Ectodermal cell (in vitro differentiated cells): ENCODE results near the gene CLPTM1L.

Source experiments
- H3K27ac ChIP-seq: 2 replicates; pipeline ENCODE4 v1.7.0; 2013; ENCODE audit warnings: mild to moderate bottlenecking, low read depth, low read length; ENCODE audit not compliant: insufficient read depth, poor library complexity, severe bottlenecking
- H3K27me3 ChIP-seq: 2 replicates; pipeline ENCODE4 v1.7.0; 2013; ENCODE audit warnings: mild to moderate bottlenecking, low read length; ENCODE audit not compliant: insufficient read depth, control insufficient read depth, poor library complexity, severe bottlenecking
- H3K36me3 ChIP-seq: one replicate; pipeline ENCODE4 v1.7.0; 2013; ENCODE audit warnings: low read length; ENCODE audit not compliant: control insufficient read depth, insufficient read depth
- H3K4me1 ChIP-seq: one replicate; pipeline ENCODE4 v1.7.0; 2013; ENCODE audit warnings: low read length; ENCODE audit not compliant: control insufficient read depth, insufficient read depth
- H3K4me3 ChIP-seq: 2 replicates; pipeline ENCODE4 v1.7.0; 2013; ENCODE audit warnings: low read depth, low read length, control low read depth; ENCODE audit not compliant: insufficient read depth
- H3K9me3 ChIP-seq: 2 replicates; pipeline ENCODE4 v1.7.0; 2013; ENCODE audit warnings: mild to moderate bottlenecking, low read length, moderate library complexity; ENCODE audit not compliant: control insufficient read depth
- WGBS, 2 experiments: methylation state at CpG; one replicate each; pipeline ENCODE4 v1.1.7; 2013; ENCODE audit warnings: missing lambda C conversion rate in 2 of 2; 5-methylcytosine and 5-hydroxymethylcytosine counted together

CLPTM1L gene

DNA sequence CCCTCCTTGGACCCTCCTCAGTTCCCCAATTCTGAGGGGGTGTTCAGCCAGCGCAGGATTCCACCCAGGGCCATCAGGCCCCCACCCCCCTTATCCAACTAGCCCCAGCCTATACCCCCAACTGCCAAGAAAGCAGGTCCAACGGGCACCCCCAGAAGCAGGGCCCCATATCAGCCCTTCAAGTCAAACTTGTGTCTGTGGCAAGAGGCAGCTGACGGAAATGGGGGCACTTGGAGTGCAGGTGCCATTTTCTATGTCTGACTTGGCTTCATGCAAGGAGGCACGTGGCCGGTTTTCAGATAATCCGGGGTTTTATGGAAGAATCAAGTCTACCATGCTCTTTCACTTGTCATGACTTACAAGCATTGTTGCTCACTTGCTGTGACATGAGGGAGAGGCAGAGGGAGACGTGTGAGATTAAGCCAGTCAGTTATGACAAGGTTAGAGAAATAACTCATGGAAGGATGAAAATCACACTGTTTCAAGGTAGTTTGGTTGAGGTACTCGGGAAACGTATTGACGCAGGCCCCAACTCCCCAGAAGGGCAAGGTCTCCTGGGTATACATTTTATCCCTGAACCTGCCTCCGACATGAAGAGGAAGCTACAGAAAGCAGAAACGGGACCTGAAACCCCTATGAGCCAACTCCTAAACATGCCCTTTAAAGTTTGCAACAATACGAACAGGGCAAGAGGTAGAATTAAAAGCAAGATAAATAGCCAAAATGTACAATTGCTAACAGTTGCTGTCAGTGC, 26.5 kb upstream of the CLPTM1L start:
- Histone ChIP-seq H3K27me3 (no peaks in the 10 kb centered on the region), H3K4me3 (no peak overlapping the region), H3K27ac (no peak overlapping the region), H3K4me1 (no peaks in the 10 kb centered on the region), H3K9me3 (no peaks in the 10 kb centered on the region), H3K36me3 (no peaks in the 10 kb centered on the region)
- WGBS, 2 experiments = 90 to 91% methylated on average over 13 of the region's 13 CpGs

DNA sequence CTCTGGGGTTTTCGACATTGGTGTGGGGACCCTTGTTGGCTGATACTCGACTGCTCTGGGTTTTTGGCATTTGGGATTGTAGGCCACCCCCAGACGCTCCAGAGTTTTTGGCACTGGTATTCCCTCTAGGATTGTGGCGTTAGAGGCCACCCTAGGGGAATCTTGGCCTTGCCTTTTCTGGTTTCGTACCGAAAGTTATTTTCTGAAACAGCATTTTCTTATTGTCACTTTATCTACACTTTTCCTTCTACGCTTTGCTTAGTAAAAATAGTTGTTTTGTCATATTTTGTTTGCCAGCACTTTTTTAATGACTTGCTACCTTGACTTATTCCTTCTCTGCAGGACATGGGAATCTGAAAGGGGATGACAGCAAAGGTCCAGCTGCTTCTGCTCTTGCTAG, 25.1 kb upstream of the CLPTM1L start:
- 91 to 93% methylated on average over 7 of the region's 7 CpGs for WGBS, 2 experiments
- H3K27me3 ChIP-seq = no peaks in the 10 kb centered on the region
- H3K36me3 ChIP-seq = no peaks in the 10 kb centered on the region
- H3K4me3 ChIP-seq = no peak overlapping the region
- no peak overlapping the region for H3K27ac ChIP-seq
- H3K4me1 ChIP-seq = no peaks in the 10 kb centered on the region
- H3K9me3 ChIP-seq = no peaks in the 10 kb centered on the region

DNA sequence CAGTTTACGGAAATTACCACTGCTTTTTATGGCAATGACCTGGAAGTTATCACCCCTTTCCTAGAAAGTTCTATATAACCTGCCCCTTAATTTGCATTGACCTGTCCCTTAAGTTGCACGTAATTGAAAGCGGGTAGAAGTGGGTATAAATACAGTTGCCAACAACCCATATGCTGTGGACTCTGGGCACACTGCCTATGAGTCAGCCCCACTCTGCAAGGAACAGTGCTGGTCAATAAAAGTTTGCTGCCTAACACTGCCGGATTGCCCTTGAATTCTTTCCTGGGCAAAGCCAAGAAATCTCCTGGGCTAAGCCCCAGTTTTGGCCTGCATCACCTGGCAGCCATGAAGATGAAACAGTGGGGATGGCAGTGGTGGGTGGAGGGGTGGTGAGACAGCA, 23.9 kb upstream of the CLPTM1L start:
- no peaks in the 10 kb centered on the region for H3K27me3 ChIP-seq

DNA sequence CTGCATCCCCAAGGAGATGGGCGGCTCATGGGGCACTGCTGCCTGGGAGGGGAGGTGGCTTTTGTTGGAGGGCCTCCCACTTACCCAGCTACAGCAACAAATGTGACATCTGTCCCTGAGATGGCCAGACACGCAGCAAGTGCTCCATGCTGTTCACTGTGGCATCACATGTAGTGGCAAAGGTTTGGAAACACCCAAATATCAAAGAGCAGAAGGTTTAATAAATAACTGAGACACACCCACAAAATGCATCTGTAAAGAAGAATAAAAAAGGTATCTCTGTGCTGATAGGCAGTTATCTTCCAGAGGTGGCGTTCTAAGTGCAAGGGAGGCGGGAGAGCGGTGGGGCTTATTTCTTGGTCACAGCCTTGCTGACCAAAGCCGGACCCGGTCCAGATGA, 23.3 kb upstream of the CLPTM1L start:
- WGBS, 2 experiments = 92 to 93% methylated on average over 7 of the region's 7 CpGs
- no peaks in the 10 kb centered on the region for H3K27me3 ChIP-seq

More for the DNA sequence above, 23.9 kb upstream of the CLPTM1L start:
- no peaks in the 10 kb centered on the region for H3K4me1 ChIP-seq
- H3K27ac ChIP-seq = no peak overlapping the region
- no peak overlapping the region for H3K4me3 ChIP-seq
- no peaks in the 10 kb centered on the region for H3K9me3 ChIP-seq
- 92 to 94% methylated on average over 4 of the region's 4 CpGs for WGBS, 2 experiments
- H3K36me3 ChIP-seq = no peaks in the 10 kb centered on the region

DNA sequence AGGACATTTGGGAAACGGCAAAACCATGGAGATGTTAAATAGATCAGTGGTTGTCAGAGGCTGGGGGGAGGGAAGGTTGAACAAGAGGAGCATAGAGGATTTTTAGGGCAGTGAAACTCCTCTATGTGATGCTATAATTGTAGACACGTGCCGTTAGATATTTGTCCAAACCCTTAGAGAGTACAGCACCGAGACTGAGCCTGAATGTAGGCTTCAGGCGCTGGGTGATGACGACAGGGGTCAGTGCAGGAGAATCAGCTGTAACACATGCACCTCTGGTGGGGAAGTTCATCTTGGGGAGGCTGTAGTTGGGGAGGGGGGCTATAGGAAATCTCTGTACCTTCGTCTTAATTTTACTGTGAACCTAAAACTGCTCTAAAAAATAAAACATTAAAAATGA, 22.2 kb upstream of the CLPTM1L start:
- no peak overlapping the region for H3K4me3 ChIP-seq
- no peak overlapping the region for H3K27ac ChIP-seq
- H3K27me3 ChIP-seq = no peaks in the 10 kb centered on the region
- WGBS, 2 experiments = 79 to 86% methylated on average over 6 to 7 of the region's 7 CpGs
- no peaks in the 10 kb centered on the region for H3K4me1 ChIP-seq
- H3K9me3 ChIP-seq = no peaks in the 10 kb centered on the region
- no peaks in the 10 kb centered on the region for H3K36me3 ChIP-seq

More for the DNA sequence above, 23.3 kb upstream of the CLPTM1L start:
- Histone ChIP-seq H3K27ac (no peak overlapping the region), H3K4me3 (no peak overlapping the region), H3K9me3 (no peaks in the 10 kb centered on the region), H3K36me3 (no peaks in the 10 kb centered on the region), H3K4me1 (no peaks in the 10 kb centered on the region)

DNA sequence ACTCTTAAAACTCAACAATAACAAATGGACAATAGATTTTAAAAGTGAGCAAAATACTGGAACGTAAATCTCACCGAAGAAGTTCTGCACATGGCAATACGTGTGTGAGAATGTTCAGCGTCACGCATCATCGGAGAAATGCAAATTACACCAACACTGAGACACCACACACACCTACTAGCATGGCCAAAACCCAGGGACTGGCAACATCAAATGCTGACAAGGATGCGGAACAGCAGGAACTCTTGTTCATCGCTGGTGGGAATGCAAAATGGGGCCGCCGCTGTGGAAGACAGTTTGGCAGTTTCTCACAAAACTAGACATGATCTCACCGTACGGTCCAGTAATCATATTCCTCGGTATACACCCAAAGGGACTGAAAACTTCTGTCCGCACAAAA, 21.6 kb upstream of the CLPTM1L start:
- Histone ChIP-seq H3K36me3 (no peaks in the 10 kb centered on the region), H3K27ac (no peak overlapping the region), H3K27me3 (no peaks in the 10 kb centered on the region), H3K9me3 (no peaks in the 10 kb centered on the region), H3K4me1 (no peaks in the 10 kb centered on the region), H3K4me3 (no peak overlapping the region)
- 93 to 94% methylated on average over 14 of the region's 14 CpGs for WGBS, 2 experiments

DNA sequence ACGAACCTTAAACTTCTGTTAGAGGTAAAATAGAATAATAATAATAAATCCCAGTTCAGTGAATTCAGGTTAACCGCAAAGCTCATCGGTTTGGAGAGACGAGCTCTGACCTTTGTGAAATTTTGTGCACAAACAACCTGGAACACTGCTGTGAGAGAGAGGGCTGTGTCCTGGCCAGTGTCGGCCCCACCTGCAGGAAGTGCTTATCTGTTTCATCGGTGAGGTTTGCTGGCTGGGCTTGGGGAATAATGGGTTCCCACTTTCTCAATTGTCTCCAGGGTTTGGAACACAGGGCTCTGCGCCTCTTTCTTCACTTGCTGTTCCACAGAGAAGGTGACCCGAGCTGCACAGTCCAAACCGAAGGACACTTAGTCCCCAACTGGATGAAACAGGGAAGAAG, 19.3 kb upstream of the CLPTM1L start:
- Histone ChIP-seq H3K9me3 (no peaks in the 10 kb centered on the region), H3K4me3 (no peak overlapping the region), H3K4me1 (no peaks in the 10 kb centered on the region), H3K27ac (no peak overlapping the region), H3K36me3 (no peaks in the 10 kb centered on the region), H3K27me3 (no peaks in the 10 kb centered on the region)
- WGBS, 2 experiments = 89 to 92% methylated on average over 8 of the region's 9 CpGs

DNA sequence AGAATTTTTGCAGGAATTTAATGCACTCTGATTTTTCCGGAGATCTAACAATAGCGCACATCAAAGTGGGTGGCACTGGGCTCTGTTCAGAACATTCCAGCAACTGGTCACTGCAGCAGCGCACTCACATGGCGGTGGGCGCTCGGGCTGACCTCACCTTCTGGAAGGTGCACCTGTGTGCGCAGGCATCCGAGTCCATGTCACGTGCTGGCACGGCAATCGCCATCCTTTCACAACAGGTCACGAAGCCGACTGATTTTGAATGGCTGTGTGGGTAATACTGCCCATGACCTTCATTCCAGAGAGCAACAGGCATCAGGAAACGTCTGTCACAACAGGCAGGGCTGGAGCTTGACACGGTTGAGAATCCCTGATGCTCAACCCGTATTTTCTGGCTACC, 18.7 kb upstream of the CLPTM1L start:
- Histone ChIP-seq H3K4me1 (no peaks in the 10 kb centered on the region), H3K36me3 (no peaks in the 10 kb centered on the region), H3K27ac (no peak overlapping the region), H3K4me3 (no peak overlapping the region), H3K9me3 (no peaks in the 10 kb centered on the region), H3K27me3 (no peaks in the 10 kb centered on the region)
- WGBS, 2 experiments = 89 to 91% methylated on average over 16 of the region's 16 CpGs

DNA sequence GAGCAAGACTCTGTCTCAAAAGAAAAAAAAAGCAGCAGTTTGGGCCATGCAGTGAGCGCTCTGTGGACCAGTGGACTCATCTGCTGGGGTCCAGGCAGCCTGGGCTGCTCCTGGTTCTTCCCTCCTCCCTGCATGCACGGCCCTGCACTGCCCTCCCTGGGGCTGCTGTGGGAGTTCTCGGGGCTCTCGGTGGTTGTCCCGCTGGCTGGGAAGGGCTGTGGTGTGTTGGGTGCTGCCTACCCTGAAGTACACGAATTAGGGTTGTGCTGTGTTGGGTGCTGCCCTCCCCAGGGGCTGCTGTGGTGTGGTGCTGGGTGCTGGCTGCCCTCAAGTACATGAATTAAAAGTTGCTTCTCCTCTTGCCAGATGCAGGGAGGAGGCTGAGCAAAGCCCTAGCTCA, 18.3 kb upstream of the CLPTM1L start:
- Histone ChIP-seq H3K27ac (no peak overlapping the region), H3K36me3 (no peaks in the 10 kb centered on the region), H3K4me1 (no peaks in the 10 kb centered on the region), H3K4me3 (no peak overlapping the region), H3K9me3 (no peaks in the 10 kb centered on the region), H3K27me3 (no peaks in the 10 kb centered on the region)
- 72 to 76% methylated on average over 6 of the region's 6 CpGs for WGBS, 2 experiments

DNA sequence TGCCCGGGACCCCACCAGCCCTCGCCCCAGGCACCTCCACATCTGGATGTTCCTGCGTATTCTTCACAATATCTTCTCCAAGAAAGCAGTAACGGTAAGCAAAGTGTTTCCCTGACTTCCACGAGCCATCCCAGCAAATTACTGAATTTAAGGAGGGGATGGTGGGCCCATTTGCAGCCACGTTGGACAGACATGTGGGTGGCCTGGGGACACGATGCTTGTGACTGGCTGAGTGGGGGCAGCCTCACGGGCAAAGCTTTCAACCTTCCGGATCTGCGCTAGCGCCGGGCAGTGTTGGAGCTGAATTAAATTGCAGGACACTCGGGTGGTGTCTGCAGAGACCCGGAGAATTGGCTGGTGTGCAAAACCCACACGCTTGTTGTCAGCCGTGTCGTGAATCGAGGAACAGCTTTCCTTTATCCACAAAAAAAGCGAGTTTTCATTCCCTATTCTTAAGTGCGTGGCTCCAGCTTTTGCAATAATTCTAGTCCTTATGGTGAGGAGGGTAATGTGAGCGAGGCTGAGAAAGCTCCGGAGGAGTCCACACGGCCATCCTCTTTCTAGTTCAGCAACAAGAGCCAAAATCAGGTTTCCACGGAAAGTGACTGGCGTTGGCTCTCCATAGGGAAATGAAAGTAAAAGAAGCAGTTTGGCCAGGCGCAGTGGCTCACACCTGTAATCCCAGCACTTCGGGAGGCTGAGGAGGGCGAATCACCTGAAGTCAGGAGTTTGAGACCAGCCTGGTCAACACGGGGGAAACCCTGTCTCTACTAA, 17.5 kb upstream of the CLPTM1L start:
- H3K4me1 ChIP-seq = no peaks in the 10 kb centered on the region
- 90 to 92% methylated on average over 29 of the region's 29 CpGs for WGBS, 2 experiments
- H3K27ac ChIP-seq = no peak overlapping the region
- no peak overlapping the region for H3K4me3 ChIP-seq
- H3K9me3 ChIP-seq = no peaks in the 10 kb centered on the region
- no peaks in the 10 kb centered on the region for H3K36me3 ChIP-seq
- no peaks in the 10 kb centered on the region for H3K27me3 ChIP-seq
